NCI-H1930 (cell line): ENCODE data around the gene GOLGA6L6.
"Not testable (repeated sequence)": the region's sequence is repeated elsewhere in the genome, so short reads cannot be mapped to it uniquely, and the experiment has no call there.

Experiments used
- DNase-seq, 2 experiments: peaks; one replicate each; lab custom pipeline; 2025; lab: John Stamatoyannopoulos, UW

Gene GOLGA6L6

GRCh38 chr15:20541700-20542099 lies at the start of gene GOLGA6L6:
Gene GOLGA6L6, minus strand, starts transcription at chr15:20541800. Its CDS starts 91 bp downstream, at chr15:20541709.
- not testable (repeated sequence) for DNase-seq

- not testable (repeated sequence) for DNase-seq
Measured at GRCh38 chr15:20590069-20590468, 48.5 kb upstream of the GOLGA6L6 start.

- not testable (repeated sequence) for DNase-seq
Measured at GRCh38 chr15:20586821-20587220, 45.2 kb upstream of the GOLGA6L6 start.

- DNase-seq, result not testable (repeated sequence)
Measured at GRCh38 chr15:20582726-20583115, 41.1 kb upstream of the GOLGA6L6 start.

- DNase-seq, result not testable (repeated sequence)
Measured at GRCh38 chr15:20582109-20582725, 40.6 kb upstream of the GOLGA6L6 start.

GRCh38 chr15:20581261-20582108 lies 39.9 kb upstream of the GOLGA6L6 start:
- DNase-seq, result not testable (repeated sequence)

- not testable (repeated sequence) for DNase-seq
Measured at GRCh38 chr15:20579662-20580061, 38.1 kb upstream of the GOLGA6L6 start.

- not testable (repeated sequence) for DNase-seq
Measured at GRCh38 chr15:20551289-20551688, 9.7 kb upstream of the GOLGA6L6 start.

GRCh38 chr15:20505926-20506658 lies 35.5 kb downstream of the GOLGA6L6 start:
- not testable (repeated sequence) for DNase-seq

- not testable (repeated sequence) for DNase-seq
Measured at GRCh38 chr15:20502839-20503238, 38.8 kb downstream of the GOLGA6L6 start.

- DNase-seq, result not testable (repeated sequence)
Measured at GRCh38 chr15:20501512-20502222, 39.9 kb downstream of the GOLGA6L6 start.

GRCh38 chr15:20497781-20498180 lies 43.8 kb downstream of the GOLGA6L6 start:
- DNase-seq, result not testable (repeated sequence)

GRCh38 chr15:20493035-20493434 lies 48.6 kb downstream of the GOLGA6L6 start:
- not testable (repeated sequence) for DNase-seq

GRCh38 chr15:20492598-20492997 lies 49.0 kb downstream of the GOLGA6L6 start:
- DNase-seq, result not testable (repeated sequence)

- DNase-seq, result not testable (repeated sequence)
Measured at GRCh38 chr15:20489320-20489719, 52.3 kb downstream of the GOLGA6L6 start.
